GM19043 (cell line): ENCODE results near the gene PLCB4.
A peak's percentile ranks its signal among the peaks of the same experiment; 100 is the strongest.

Experiments used
- ATAC-seq: cut with Tn5 transposase; IDR thresholded peaks from one replicate; pipeline ENCODE4 v1.9.1; 2021; ENCODE audit warnings: low read depth; ENCODE audit not compliant: unreplicated experiment

Gene PLCB4

GRCh38 chr20:9413001-9413400, 344.1 kb downstream of the PLCB4 start:
- no peak for ATAC-seq

GRCh38 chr20:9415426-9415825, 346.5 kb downstream of the PLCB4 start:
- ATAC-seq, result no peak

DNA sequence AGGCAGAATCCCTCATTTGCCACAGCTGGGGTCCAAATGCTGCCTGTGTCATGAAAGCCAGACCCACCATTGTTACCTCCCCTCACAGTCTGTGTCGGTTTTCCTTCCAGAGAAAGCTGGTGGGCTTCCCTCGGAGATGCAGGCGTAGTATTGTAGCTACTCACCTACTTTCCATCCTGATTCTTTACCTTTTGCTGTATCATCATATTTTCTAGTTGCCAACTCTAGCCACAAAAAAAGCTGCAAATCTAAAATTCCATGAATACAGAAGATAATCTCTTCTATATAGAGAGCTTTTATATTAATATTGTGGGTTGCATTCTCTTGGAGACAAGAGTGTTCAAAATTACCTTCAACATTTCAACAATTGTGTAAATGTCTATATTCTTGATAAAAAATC, 347.5 kb downstream of the PLCB4 start:
- ATAC-seq, result no peak

DNA sequence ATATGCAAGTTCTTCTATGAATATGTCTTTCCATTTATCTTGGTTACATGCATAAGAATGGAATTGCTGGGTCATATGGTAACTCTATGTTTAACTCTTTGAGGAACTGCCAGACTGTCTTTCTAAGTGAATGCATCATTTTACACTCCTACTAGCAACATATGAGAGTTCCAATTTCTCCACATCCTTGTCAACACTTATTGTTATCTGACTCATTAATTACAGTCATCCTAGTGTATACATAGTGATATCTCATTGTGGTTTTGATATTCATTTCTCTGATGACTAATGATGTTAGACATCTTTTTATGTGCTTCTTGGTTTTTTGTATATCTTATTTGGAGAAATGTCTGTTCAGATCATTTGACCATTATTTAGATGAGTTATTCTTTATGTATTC, 348.8 kb downstream of the PLCB4 start:
- no peak for ATAC-seq

GRCh38 chr20:9422321-9423057, 353.6 kb downstream of the PLCB4 start:
- ATAC-seq, result no peak

GRCh38 chr20:9424551-9424950, 355.7 kb downstream of the PLCB4 start:
- ATAC-seq, result no peak

- ATAC-seq, result no peak
Measured at GRCh38 chr20:9427430-9428291, 358.8 kb downstream of the PLCB4 start.

DNA sequence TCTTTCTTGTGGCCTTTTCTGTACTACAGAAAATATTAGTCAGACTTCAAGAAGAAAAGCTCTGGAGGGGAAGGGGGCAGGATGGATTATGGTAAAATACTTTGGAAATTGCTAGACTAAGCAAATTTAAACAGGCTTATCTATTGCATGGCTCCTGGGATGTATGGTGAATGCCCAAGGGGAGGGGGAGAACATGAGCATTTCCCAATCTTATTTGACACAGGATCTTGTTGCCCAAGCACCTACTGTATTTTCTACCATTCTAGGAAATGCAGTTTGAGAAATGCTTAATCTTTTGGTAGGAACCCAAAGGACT, 359.4 kb downstream of the PLCB4 start:
- ATAC-seq, result no peak

GRCh38 chr20:9439806-9440205, 370.9 kb downstream of the PLCB4 start:
- no peak for ATAC-seq

- no peak for ATAC-seq
Measured at GRCh38 chr20:9440892-9441291, 372.0 kb downstream of the PLCB4 start.

GRCh38 chr20:9441948-9442347, 373.1 kb downstream of the PLCB4 start:
- ATAC-seq, result peak; percentile 86

DNA sequence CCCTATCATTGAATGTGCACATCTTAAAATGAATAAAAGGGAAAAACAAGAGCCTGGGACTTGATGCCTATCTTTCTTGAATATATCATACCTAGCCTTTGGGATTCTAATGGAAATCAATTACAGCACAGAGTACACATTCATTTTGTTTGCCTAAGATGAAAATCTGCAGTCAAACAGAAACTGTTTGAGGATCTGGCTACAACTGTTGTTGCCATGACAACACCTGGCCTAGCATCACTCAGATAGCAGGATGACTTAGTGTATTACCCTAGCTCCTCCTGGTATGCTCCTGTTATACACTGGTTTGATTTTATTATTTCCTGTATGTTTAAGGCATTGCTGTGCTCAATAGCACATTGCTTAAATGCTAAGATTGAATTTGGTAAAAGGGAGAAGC, 374.0 kb downstream of the PLCB4 start:
- no peak for ATAC-seq

DNA sequence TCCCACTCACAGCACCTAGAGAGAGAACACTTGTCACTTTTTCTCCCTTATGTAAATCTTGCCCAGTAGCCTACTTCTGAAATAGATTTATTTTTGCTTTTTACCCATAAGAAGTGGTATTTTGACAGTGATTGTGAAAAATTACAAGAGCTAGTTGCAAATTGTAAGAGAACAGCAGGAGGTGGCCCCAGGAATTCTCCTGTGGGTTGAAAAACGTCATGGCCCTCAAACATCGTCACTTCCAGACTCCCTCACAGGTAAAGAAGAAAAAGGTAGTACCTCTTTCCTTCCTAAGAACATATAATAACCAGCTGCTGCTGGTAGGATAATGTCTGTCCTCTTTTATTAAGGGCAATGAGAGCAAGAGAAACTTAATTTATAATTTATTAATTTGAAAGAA, 376.0 kb downstream of the PLCB4 start:
- ATAC-seq, result no peak

- ATAC-seq, result no peak
Measured at GRCh38 chr20:9447182-9447581, 378.3 kb downstream of the PLCB4 start.

DNA sequence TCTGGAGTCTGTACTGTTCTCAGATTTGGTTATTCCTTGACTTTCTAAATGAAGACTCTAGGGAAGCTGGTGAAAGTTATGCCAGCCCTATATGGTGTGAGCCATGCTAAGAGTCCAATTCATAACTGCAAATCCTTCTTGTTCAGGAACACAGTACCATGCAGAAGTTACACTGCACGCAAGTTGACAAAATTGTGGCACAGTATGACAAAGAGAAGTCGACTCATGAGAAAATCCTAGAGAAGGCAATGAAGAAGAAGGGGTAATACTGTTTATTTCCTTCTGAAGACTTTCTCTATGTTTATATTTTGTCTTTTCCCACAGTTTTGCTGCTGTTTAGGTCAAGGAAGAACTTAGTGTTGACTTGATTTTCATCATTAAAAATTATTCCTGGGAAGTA, 384.3 kb downstream of the PLCB4 start:
- no peak for ATAC-seq

DNA sequence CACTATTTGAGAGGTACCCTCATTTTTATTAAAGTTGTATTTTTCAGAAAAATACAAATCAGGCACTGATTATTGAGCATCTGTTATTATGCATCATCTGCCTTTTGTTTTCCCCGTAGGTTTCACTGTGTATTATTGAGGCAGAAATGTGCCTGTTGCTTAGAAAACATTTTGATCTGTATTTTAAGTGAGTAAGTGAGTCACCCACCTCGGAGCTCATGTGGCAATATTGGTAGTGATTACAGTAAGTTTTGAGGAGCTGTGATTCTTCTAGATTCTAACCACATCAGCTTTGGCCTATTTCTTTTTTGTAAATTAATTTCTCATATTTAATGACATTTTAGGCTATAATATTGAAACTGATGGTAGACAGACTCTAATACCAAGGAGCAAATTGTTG, 385.9 kb downstream of the PLCB4 start:
- ATAC-seq, result no peak

DNA sequence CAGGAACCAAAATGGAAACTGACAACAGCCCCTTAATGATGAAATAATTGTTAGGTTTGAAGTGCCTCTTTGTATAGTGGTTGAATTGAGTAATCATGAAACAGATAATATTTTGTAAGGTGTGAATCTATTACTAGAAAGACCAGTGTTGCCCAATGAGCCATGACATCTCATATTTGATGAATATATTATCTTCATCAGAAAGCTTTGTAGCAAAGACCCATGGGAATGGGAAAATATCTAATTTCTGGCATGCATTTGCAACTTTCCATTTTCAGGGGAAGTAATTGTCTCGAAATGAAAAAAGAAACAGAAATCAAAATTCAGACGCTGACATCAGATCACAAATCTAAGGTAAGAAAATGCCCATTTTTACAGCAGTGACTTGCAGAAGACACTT, 388.2 kb downstream of the PLCB4 start:
- no peak for ATAC-seq

DNA sequence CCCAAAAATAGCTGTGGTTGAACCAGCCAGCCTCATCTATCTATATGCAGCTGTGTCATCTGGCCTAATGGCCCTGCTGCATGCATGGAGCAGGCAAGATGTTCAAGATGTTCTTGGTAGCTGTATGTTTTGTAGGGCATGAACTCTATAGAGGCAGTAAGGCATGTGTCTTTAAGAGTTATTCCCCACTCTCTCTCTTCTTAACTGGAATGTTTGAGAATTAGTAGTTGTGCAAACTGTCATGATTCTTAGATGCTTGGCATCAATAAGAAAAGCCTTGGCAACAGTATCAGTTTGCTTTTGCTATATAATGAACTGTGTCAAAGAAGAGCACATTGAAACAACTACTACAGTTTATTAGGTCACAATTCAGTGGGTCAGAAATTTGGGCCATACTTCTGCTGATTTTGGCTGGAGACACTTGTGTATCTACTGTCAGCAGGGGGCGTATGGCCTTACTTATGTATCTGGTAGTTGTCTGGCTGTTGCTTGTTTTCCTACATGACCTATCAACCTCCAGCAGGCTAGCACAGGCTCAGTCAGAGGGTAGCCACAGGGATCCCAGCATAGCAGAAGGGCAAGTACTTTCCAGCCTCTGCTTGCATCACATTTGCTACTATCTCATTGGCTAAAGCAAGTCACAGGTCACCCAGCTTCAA, 389.4 kb downstream of the PLCB4 start:
- no peak for ATAC-seq

DNA sequence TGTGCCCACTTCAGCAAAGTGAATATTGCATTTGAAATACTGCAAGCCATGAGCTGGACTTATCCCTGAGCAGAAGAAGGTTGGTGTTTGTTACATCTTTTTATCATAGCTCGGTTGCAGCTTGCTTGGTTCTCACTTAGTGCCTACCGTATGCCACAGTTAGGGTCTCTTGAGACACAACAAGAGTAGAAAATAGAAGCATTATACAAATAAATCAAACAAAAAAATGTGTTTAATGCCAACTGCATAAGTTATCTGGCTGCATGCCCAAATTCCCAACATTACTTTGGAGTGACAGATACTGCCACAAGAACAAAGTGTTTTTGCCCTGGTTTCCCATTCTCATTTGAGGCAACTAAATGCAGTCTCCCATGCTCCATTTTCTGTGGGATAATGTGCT, 391.6 kb downstream of the PLCB4 start:
- no peak for ATAC-seq

- no peak for ATAC-seq
Measured at GRCh38 chr20:9467995-9468394, 399.1 kb downstream of the PLCB4 start.

DNA sequence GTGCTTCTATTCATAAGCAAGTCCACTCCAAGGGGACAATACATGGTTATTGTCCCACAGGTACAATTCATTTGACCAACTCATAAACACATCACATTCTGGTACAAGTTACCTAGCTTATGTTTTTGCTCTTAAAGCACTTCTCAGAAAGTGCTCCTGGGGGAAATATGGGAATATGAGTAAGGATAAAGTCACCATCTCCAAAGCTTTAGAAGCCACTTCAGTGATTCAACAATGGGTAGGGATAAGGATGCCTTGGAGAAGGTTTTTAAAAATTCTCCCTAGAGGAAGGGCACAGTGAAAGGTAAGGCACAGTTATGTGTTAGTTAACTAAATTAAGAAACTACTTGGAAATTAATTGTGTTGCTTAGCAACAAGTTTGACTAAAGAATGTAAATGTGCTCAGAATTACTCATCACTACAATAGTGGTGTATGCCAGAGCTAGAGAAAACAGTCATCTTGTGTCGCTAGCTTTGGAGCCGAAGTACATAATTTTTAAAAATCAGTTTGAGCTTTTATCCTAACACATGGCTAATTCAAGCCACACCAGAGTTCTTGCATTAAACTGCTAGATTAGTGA, 406.0 kb downstream of the PLCB4 start:
- no peak for ATAC-seq
